ENCODE data around the gene HLA-DOB. TPM values are rescaled to one million over a fixed set of nuclear protein-coding genes. Genes with fewer than 3 reads are reported as not detected.

The HLA-DOB gene
- 0.49 TPM in 1 of 2 replicates, not detected in the other for total RNA-seq

GRCh38 chr6:32816746-32817204, at the start of gene HLA-DOB:
HLA-DOB (minus strand) TSS chr6:32817002; CDS start chr6:32816951, 51 bp downstream.
- no peak for DNase-seq (ENCODE audit: low read depth, low spot score)

GRCh38 chr6:32865724-32866443, 49.1 kb upstream of the HLA-DOB start:
- DNase-seq (ENCODE audit: low read depth, low spot score) = no peak

- no peak for DNase-seq (ENCODE audit: low read depth, low spot score)
Measured at GRCh38 chr6:32862725-32863124, 45.9 kb upstream of the HLA-DOB start.

GRCh38 chr6:32860674-32861073, 43.9 kb upstream of the HLA-DOB start:
- DNase-seq (ENCODE audit: low read depth, low spot score) = no peak

GRCh38 chr6:32858194-32858593, 41.4 kb upstream of the HLA-DOB start:
- DNase-seq (ENCODE audit: low read depth, low spot score) = no peak

GRCh38 chr6:32857156-32857891, 40.5 kb upstream of the HLA-DOB start:
- no peak for DNase-seq (ENCODE audit: low read depth, low spot score)

GRCh38 chr6:32855467-32856174, 38.8 kb upstream of the HLA-DOB start:
- DNase-seq (ENCODE audit: low read depth, low spot score) = no peak

- DNase-seq (ENCODE audit: low read depth, low spot score) = no peak
Measured at GRCh38 chr6:32854376-32855178, 37.8 kb upstream of the HLA-DOB start.

- peak; percentile 71 for DNase-seq (ENCODE audit: low read depth, low spot score)
Measured at GRCh38 chr6:32853541-32854375, 37.0 kb upstream of the HLA-DOB start, which contains the start of the genes PSMB9 and TAP1. PSMB9 (plus strand) TSS chr6:32854192; CDS start chr6:32854230, 38 bp downstream. TAP1 (minus strand) TSS chr6:32853704; CDS start chr6:32853636, 68 bp downstream.

GRCh38 chr6:32852844-32853540, 36.2 kb upstream of the HLA-DOB start:
- no peak for DNase-seq (ENCODE audit: low read depth, low spot score)

GRCh38 chr6:32852018-32852843, 35.4 kb upstream of the HLA-DOB start:
- no peak for DNase-seq (ENCODE audit: low read depth, low spot score)

GRCh38 chr6:32851025-32851424, 34.2 kb upstream of the HLA-DOB start:
- no peak for DNase-seq (ENCODE audit: low read depth, low spot score)

GRCh38 chr6:32849126-32849525, 32.3 kb upstream of the HLA-DOB start:
- DNase-seq (ENCODE audit: low read depth, low spot score) = no peak

- DNase-seq (ENCODE audit: low read depth, low spot score) = no peak
Measured at GRCh38 chr6:32847795-32848194, 31.0 kb upstream of the HLA-DOB start.

- DNase-seq (ENCODE audit: low read depth, low spot score) = no peak
Measured at GRCh38 chr6:32847004-32847403, 30.2 kb upstream of the HLA-DOB start.

- DNase-seq (ENCODE audit: low read depth, low spot score) = no peak
Measured at GRCh38 chr6:32845384-32845884, 28.6 kb upstream of the HLA-DOB start.

GRCh38 chr6:32844839-32845383, 28.1 kb upstream of the HLA-DOB start:
- DNase-seq (ENCODE audit: low read depth, low spot score) = no peak

Measured in pulmonary artery endothelial cell (primary cell).